Measurements from ENCODE around the gene PRR33.

PRR33 gene

GRCh38 chr11:1872267-1872985 lies 19.3 kb downstream of the PRR33 start:
- no peak overlapping the region for H3K4me3 ChIP-seq (ENCODE audit: low read depth, low read length)
- no peak for DNase-seq (ENCODE audit: low read depth, low spot score)
- ChIA-PET POLR2A (interaction anchor here (0.7 kb wide), 1 partner anchor 279 kb away, joined by 3 read pairs; no protein-coding TSS in a partner anchor), CTCF (no interaction called here)
- TF ChIP-seq CTCF (IDR thresholded peaks at IDR 0.05; ENCODE audit: insufficient read depth, low read length, missing control alignments), result no peak

GRCh38 chr11:1871531-1871930 lies 20.2 kb downstream of the PRR33 start:
- no peak for DNase-seq (ENCODE audit: low read depth, low spot score)
- TF ChIP-seq CTCF (IDR thresholded peaks at IDR 0.05; ENCODE audit: insufficient read depth, low read length, missing control alignments), result no peak
- ChIA-PET CTCF (interaction anchor here (1.2 to 3.4 kb wide), 2 partner anchors 11 to 178 kb away, joined by 4 to 18 read pairs; no protein-coding TSS in a partner anchor), POLR2A (no interaction called here)
- H3K4me3 ChIP-seq (ENCODE audit: low read depth, low read length), result no peak overlapping the region

DNA sequence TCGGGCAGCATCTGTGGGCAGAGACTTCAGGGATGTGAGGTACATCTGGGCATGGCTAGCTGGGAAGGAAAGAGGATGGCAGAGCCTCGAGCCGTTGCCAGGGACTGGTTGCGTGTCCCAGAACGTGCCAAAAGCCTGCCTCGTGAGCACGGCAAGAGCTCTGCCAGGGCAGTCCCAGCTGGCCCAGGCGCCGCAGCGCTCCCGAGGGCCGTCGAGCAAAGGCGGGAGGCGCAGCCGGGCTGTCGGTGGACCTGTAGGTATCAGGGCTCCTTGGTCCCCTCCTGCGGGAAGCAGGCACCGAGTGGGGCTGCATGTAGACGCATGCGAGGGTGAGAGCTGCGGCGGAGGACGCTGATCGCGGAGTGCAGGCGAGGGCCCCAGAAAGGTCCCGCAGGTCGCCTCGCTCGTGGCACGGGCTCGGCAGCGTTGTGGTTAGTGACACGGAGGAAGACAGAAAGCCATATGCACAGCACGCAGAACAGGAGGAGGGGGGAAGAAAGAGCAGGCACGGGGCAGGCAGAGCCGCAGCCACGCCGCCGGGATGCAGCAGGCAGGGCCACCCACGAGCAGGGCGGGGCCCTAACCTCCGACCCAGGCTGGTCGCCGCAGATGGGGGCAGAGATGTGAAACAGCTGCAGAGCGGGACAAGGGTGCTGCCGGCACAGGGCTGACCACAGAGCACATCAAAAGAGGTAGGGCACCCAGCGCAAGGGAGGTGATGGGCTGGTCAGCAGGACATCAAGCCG lies 20.8 kb downstream of the PRR33 start:
- ChIA-PET POLR2A (no interaction called here), CTCF (interaction anchor here (0.8 to 3.4 kb wide), 3 partner anchors 12 to 178 kb away, joined by 3 to 18 read pairs (median 4); no protein-coding TSS in a partner anchor)
- H3K4me3 ChIP-seq (ENCODE audit: low read depth, low read length), result no peak overlapping the region
- TF ChIP-seq CTCF (IDR thresholded peaks at IDR 0.05; ENCODE audit: insufficient read depth, low read length, missing control alignments), result no peak
- DNase-seq (ENCODE audit: low read depth, low spot score), result no peak

- TF ChIP-seq CTCF (IDR thresholded peaks at IDR 0.05; ENCODE audit: insufficient read depth, low read length, missing control alignments), result no peak
- no peak overlapping the region for H3K4me3 ChIP-seq (ENCODE audit: low read depth, low read length)
- DNase-seq (ENCODE audit: low read depth, low spot score), result no peak
- ChIA-PET POLR2A (no interaction called here), CTCF (interaction anchor here (0.8 to 3.4 kb wide), 3 partner anchors 12 to 177 kb away, joined by 3 to 18 read pairs (median 4); no protein-coding TSS in a partner anchor)
These were observed 21.4 kb downstream of the PRR33 start for GRCh38 chr11:1870326-1870696.

GRCh38 chr11:1869427-1870325 lies 22.0 kb downstream of the PRR33 start:
- POLR2A ChIA-PET, result no interaction called here
- no peak overlapping the region for H3K4me3 ChIP-seq (ENCODE audit: low read depth, low read length)
- no peak for DNase-seq (ENCODE audit: low read depth, low spot score)
- no peak for TF ChIP-seq CTCF (IDR thresholded peaks at IDR 0.05; ENCODE audit: insufficient read depth, low read length, missing control alignments)
- CTCF ChIA-PET, result interaction anchor here (0.8 to 3.4 kb wide), 2 partner anchors 13 to 79 kb away, joined by 3 to 18 read pairs; no protein-coding TSS in a partner anchor
